CD14-positive monocyte (primary cell): ENCODE data around the gene LRP1B. TPM values are rescaled to one million over a fixed set of nuclear protein-coding genes. Genes with fewer than 3 reads are reported as not detected.

Experiments used
- DNase-seq, 3 donors: peaks; one replicate each; pipeline ENCODE4 v3.0.0-alpha.2; 2011 to 2022
- H2AFZ ChIP-seq: 2 replicates; pipeline ENCODE4 v1.6.0; 2012; ENCODE audit warnings: mild to moderate bottlenecking, low read depth, low read length, inconsistent platforms; ENCODE audit not compliant: insufficient read depth, poor library complexity, severe bottlenecking
- H3K27ac ChIP-seq, 2 donors: 1 replicate in 1 of 2; 2 replicates in 1 of 2; pipeline ENCODE4 v1.5.1; 2012 to 2013; ENCODE audit warnings: low read length in 2 of 2, control low read depth in 1 of 2, inconsistent platforms in 1 of 2, low read depth in 1 of 2, mild to moderate bottlenecking in 1 of 2
- H3K27me3 ChIP-seq, 2 donors: one replicate each; pipeline versions ENCODE4 v1.6.0 to v1.6.1; 2011 to 2013; ENCODE audit warnings: low read length in 2 of 2; ENCODE audit not compliant: control insufficient read depth in 2 of 2, insufficient read depth in 2 of 2
- H3K36me3 ChIP-seq, 2 donors: replicated peaks in 1 of 2; 1 replicate in 1 of 2; 2 replicates in 1 of 2; pipeline versions ENCODE4 v1.5.1 to v1.6.1; 2012 to 2013; ENCODE audit warnings: low read length in 2 of 2, control low read depth in 1 of 2, inconsistent platforms in 1 of 2, mild to moderate bottlenecking in 1 of 2; ENCODE audit not compliant: insufficient read depth in 2 of 2, control insufficient read depth in 1 of 2
- H3K4me1 ChIP-seq, 2 donors: 1 replicate in 1 of 2; 2 replicates in 1 of 2; pipeline versions ENCODE4 v1.5.1 to v1.6.1; 2012 to 2013; ENCODE audit warnings: low read length in 2 of 2, control low read depth in 1 of 2, inconsistent platforms in 1 of 2, mild to moderate bottlenecking in 1 of 2, moderate library complexity in 1 of 2; ENCODE audit not compliant: insufficient read depth in 2 of 2, control insufficient read depth in 1 of 2
- H3K4me2 ChIP-seq: replicated peaks from 2 replicates; pipeline ENCODE3; 2012; ENCODE audit warnings: low read length, moderate library complexity, mild to moderate bottlenecking; ENCODE audit not compliant: poor library complexity, severe bottlenecking; ENCODE audit errors: extremely low read depth
- H3K4me3 ChIP-seq, 3 experiments: fragments of 200-600 bp in 1 of 3; sonication (generic) in 1 of 3; replicated peaks in 1 of 3; 1 replicate in 2 of 3; 2 replicates in 1 of 3; pipeline ENCODE4 v1.5.1; 2011 to 2013; ENCODE audit warnings: low read length in 3 of 3, mild to moderate bottlenecking in 3 of 3, control low read depth in 2 of 3, low read depth in 2 of 3, inconsistent platforms in 1 of 3, moderate library complexity in 1 of 3
- H3K79me2 ChIP-seq: 2 replicates; pipeline ENCODE4 v1.6.0; 2012; ENCODE audit warnings: mild to moderate bottlenecking, control low read depth, inconsistent platforms, low read length, moderate library complexity; ENCODE audit not compliant: insufficient read depth
- H3K9ac ChIP-seq: 2 replicates; pipeline ENCODE4 v1.6.0; 2017; ENCODE audit warnings: low read length, mild to moderate bottlenecking; ENCODE audit not compliant: insufficient read depth, poor library complexity, severe bottlenecking
- H3K9me3 ChIP-seq, 2 donors: replicated peaks in 1 of 2; 1 replicate in 1 of 2; 2 replicates in 1 of 2; pipeline versions ENCODE4 v1.5.1 to v1.6.1; 2012 to 2013; ENCODE audit warnings: low read length in 2 of 2, control low read depth in 1 of 2; ENCODE audit not compliant: control insufficient read depth in 1 of 2, insufficient read depth in 1 of 2
- H4K20me1 ChIP-seq: 2 replicates; pipeline ENCODE4 v1.6.0; 2012; ENCODE audit warnings: mild to moderate bottlenecking, low read length, control low read depth, moderate library complexity; ENCODE audit not compliant: insufficient read depth
- H3K27ac Mint-ChIP-seq, 7 donors: one replicate each; pipeline ENCODE4 v1.8.0; 2020; ENCODE audit warnings: mild to moderate bottlenecking in 7 of 7, mixed read lengths in 7 of 7, moderate library complexity in 6 of 7, inconsistent platforms in 2 of 7
- H3K27me3 Mint-ChIP-seq, 3 donors: one replicate each; pipeline ENCODE4 v1.8.0; 2021 to 2022; ENCODE audit warnings: low read depth in 3 of 3, mild to moderate bottlenecking in 3 of 3, mixed read lengths in 3 of 3, moderate library complexity in 3 of 3, inconsistent platforms in 1 of 3
- H3K36me3 Mint-ChIP-seq, 2 donors: one replicate each; pipeline ENCODE4 v1.8.0; 2020; ENCODE audit warnings: mixed read lengths in 2 of 2, inconsistent platforms in 1 of 2, mild to moderate bottlenecking in 1 of 2
- H3K4me1 Mint-ChIP-seq: one replicate; pipeline ENCODE4 v1.8.0; 2020; ENCODE audit warnings: mild to moderate bottlenecking, mixed read lengths
- H3K4me3 Mint-ChIP-seq, 2 donors: one replicate each; pipeline ENCODE4 v1.8.0; 2020; ENCODE audit warnings: mild to moderate bottlenecking in 2 of 2, mixed read lengths in 2 of 2, moderate library complexity in 1 of 2
- H3K9me3 Mint-ChIP-seq, 7 donors: one replicate each; pipeline ENCODE4 v1.8.0; 2020 to 2022; ENCODE audit warnings: mixed read lengths in 7 of 7, mild to moderate bottlenecking in 6 of 7, moderate library complexity in 6 of 7, inconsistent platforms in 2 of 7
- CTCF ChIP-seq: fragments of 200-600 bp; IDR thresholded peaks from one replicate; pipeline ENCODE4 v1.8.0; 2022; ENCODE audit warnings: antibody characterized with exemption, mild to moderate bottlenecking
- WGBS: methylation state at CpG from one replicate; pipeline ENCODE4 v1.1.5; 2013; ENCODE audit warnings: missing lambda C conversion rate; ENCODE audit not compliant: insufficient coverage; 5-methylcytosine and 5-hydroxymethylcytosine counted together
- intact Hi-C, 2 donors: fragments of 100-400 bp; cut with micrococcal nuclease; formaldehyde crosslinking; loops; one replicate each; pipeline versions ENCODE4 v1.15.0 to v1.15.1; 2023
- polyA plus RNA-seq, 3 donors: library from polyadenylated mRNA; depleted of rRNA in 1 of 3; unstranded in 2 of 3; stranded (reverse) in 1 of 3; fragments of 300-500 nt in 2 of 3; fragments of >200 nt in 1 of 3; fragmentation: Illumina TruSeq in 2 of 3; gene quantifications; 1 replicate in 2 of 3; 2 replicates in 1 of 3; pipeline ENCODE4 v1.2.3, GENCODE V29; 2012 to 2021

Gene LRP1B
- polyA plus RNA-seq, 3 donors = not detected

- H3K27ac ChIP-seq = no peak overlapping the region
- no CpG with 5 or more reads among the region's 1 CpG for WGBS
- Mint-ChIP-seq H3K4me1 (no peaks in the 10 kb centered on the region), H3K4me3 (no peak overlapping the region), H3K36me3 (no peaks in the 10 kb centered on the region), H3K9me3 (peaks cover 0 to 4% (median 1%) of the 10 kb centered on the region in 7 donors), H3K27me3 (no peaks in the 10 kb centered on the region), H3K27ac (no peak overlapping the region)
- H3K9me3 ChIP-seq = no peaks in the 10 kb centered on the region
- no peak overlapping the region for H3K9ac ChIP-seq
- DNase-seq = no peak
- no peaks in the 10 kb centered on the region for H4K20me1 ChIP-seq
- no peaks in the 10 kb centered on the region for H3K36me3 ChIP-seq
- intact Hi-C loops = no loop called here
- no peak overlapping the region for H3K4me2 ChIP-seq
- no peak overlapping the region for H2AFZ ChIP-seq
- no peaks in the 10 kb centered on the region for H3K4me1 ChIP-seq
- H3K79me2 ChIP-seq = no peaks in the 10 kb centered on the region
- H3K27me3 ChIP-seq = no peaks in the 10 kb centered on the region
- TF ChIP-seq CTCF = no peak
- H3K4me3 ChIP-seq = no peak overlapping the region
Measured at GRCh38 chr2:140200307-140200706, 1930.5 kb downstream of the LRP1B start.

GRCh38 chr2:140199312-140199711 is 1931.5 kb downstream of the LRP1B start:
- no peak overlapping the region for H3K4me3 Mint-ChIP-seq
- Histone ChIP-seq H3K79me2 (no peaks in the 10 kb centered on the region), H4K20me1 (no peaks in the 10 kb centered on the region), H3K9me3 (no peaks in the 10 kb centered on the region), H3K4me3 (no peak overlapping the region), H3K27me3 (no peaks in the 10 kb centered on the region), H3K27ac (no peak overlapping the region), H3K4me1 (no peaks in the 10 kb centered on the region), H3K4me2 (no peak overlapping the region), H2AFZ (no peak overlapping the region), H3K9ac (no peak overlapping the region), H3K36me3 (no peaks in the 10 kb centered on the region)
- no peaks in the 10 kb centered on the region for H3K27me3 Mint-ChIP-seq
- H3K9me3 Mint-ChIP-seq = peaks cover 0 to 4% (median 1%) of the 10 kb centered on the region in 7 donors
- DNase-seq = no peak
- no peak overlapping the region for H3K27ac Mint-ChIP-seq
- intact Hi-C loops = no loop called here
- TF ChIP-seq CTCF = no peak
- no peaks in the 10 kb centered on the region for H3K4me1 Mint-ChIP-seq
- WGBS = no CpG with 5 or more reads among the region's 1 CpG
- no peaks in the 10 kb centered on the region for H3K36me3 Mint-ChIP-seq
